Measurements from ENCODE around the gene SIL1. TPM values are rescaled to one million over a fixed set of nuclear protein-coding genes. Genes with fewer than 3 reads are reported as not detected.

SIL1 gene
- total RNA-seq, 2 donors from 2014 or later, result 69.9 to 75.6 TPM

GRCh38 chr5:138901716-138902115 lies 296.5 kb downstream of the SIL1 start:
- WGBS, result 97% methylated on average over 2 of the region's 2 CpGs
- TF ChIP-seq POLR2A (IDR thresholded peaks at IDR 0.05) (no peak), CTCF (IDR thresholded peaks at IDR 0.05) (no peak), POLR2AphosphoS5 (IDR thresholded peaks at IDR 0.05) (no peak)
- Histone ChIP-seq H3K4me3 (no peak overlapping the region), H3K4me1 (replicated peaks) (no peaks in the 10 kb centered on the region), H3K9me3 (no peaks in the 10 kb centered on the region), H3K27me3 (replicated peaks; ENCODE audit: insufficient read depth) (no peaks in the 10 kb centered on the region), H3K27ac (no peak overlapping the region), H3K36me3 (no peaks in the 10 kb centered on the region)
- no peak for DNase-seq (ENCODE audit: low spot score)
- intact Hi-C loops (cut with DNase I), result no loop called here

GRCh38 chr5:138900281-138900965 lies 297.7 kb downstream of the SIL1 start:
- no peaks in the 10 kb centered on the region for H3K36me3 ChIP-seq
- H3K27ac ChIP-seq, result no peak overlapping the region
- no peak overlapping the region for H3K4me3 ChIP-seq
- intact Hi-C loops (cut with DNase I), result no loop called here
- no peaks in the 10 kb centered on the region for H3K4me1 ChIP-seq (replicated peaks)
- H3K27me3 ChIP-seq (replicated peaks; ENCODE audit: insufficient read depth), result no peaks in the 10 kb centered on the region
- WGBS, result 61% methylated on average over 6 of the region's 6 CpGs
- TF ChIP-seq POLR2A (IDR thresholded peaks at IDR 0.05) (no peak), POLR2AphosphoS5 (IDR thresholded peaks at IDR 0.05) (no peak), CTCF (IDR thresholded peaks at IDR 0.05) (no peak)
- no peak for DNase-seq (ENCODE audit: low spot score)
- H3K9me3 ChIP-seq, result no peaks in the 10 kb centered on the region

GRCh38 chr5:138898742-138899141 lies 299.4 kb downstream of the SIL1 start:
- 97% methylated on average over 2 of the region's 2 CpGs for WGBS

GRCh38 chr5:138898299-138898698 lies 299.9 kb downstream of the SIL1 start:
- H3K4me1 ChIP-seq (replicated peaks), result no peaks in the 10 kb centered on the region
- no peak overlapping the region for H3K27ac ChIP-seq
- TF ChIP-seq POLR2A (IDR thresholded peaks at IDR 0.05) (no peak), CTCF (IDR thresholded peaks at IDR 0.05) (no peak)
- 98% methylated on average over 1 of the region's 1 CpG for WGBS
- H3K27me3 ChIP-seq (replicated peaks; ENCODE audit: insufficient read depth), result no peaks in the 10 kb centered on the region
- intact Hi-C loops (cut with DNase I), result no loop called here
- H3K4me3 ChIP-seq, result no peak overlapping the region
- no peak for DNase-seq (ENCODE audit: low spot score)
- no peaks in the 10 kb centered on the region for H3K36me3 ChIP-seq
- no peaks in the 10 kb centered on the region for H3K9me3 ChIP-seq

More at GRCh38 chr5:138898742-138899141, 299.4 kb downstream of the SIL1 start:
- no peaks in the 10 kb centered on the region for H3K4me1 ChIP-seq (replicated peaks)
- H3K27me3 ChIP-seq (replicated peaks; ENCODE audit: insufficient read depth), result no peaks in the 10 kb centered on the region
- TF ChIP-seq POLR2A (IDR thresholded peaks at IDR 0.05), result no peak
- TF ChIP-seq CTCF (IDR thresholded peaks at IDR 0.05), result no peak
- no peak for TF ChIP-seq POLR2AphosphoS5 (IDR thresholded peaks at IDR 0.05)
- no peak for DNase-seq (ENCODE audit: low spot score)
- H3K9me3 ChIP-seq, result no peaks in the 10 kb centered on the region
- no peak overlapping the region for H3K4me3 ChIP-seq
- intact Hi-C loops (cut with DNase I), result no loop called here
- no peak overlapping the region for H3K27ac ChIP-seq
- H3K36me3 ChIP-seq, result no peaks in the 10 kb centered on the region

Small RNA genes lying within 50 kb of the gene (small RNA-seq; reads per million reads assigned to genes)
- 0 reads per million in 2 donors for gene RNU6-572P

Other genes with a start within 250 kb of the SIL1 start
- 100 to 1,000 TPM; 192 to 207 TPM for gene MATR3, start 95.4 kb upstream of the SIL1 start, total RNA-seq
- 100 to 1,000 TPM; 105 to 119 TPM for gene PAIP2, start 143.5 kb upstream of the SIL1 start, total RNA-seq
- 10 to 100 TPM; 11.5 to 26.3 TPM for gene SLC23A1, start 184.9 kb upstream of the SIL1 start, total RNA-seq
- gene MZB1, start 191.5 kb upstream of the SIL1 start, total RNA-seq, result 1 to 10 TPM; 2.7 to 4.3 TPM
- gene PROB1, start 196.7 kb upstream of the SIL1 start, total RNA-seq, result 1 to 10 TPM; 2.4 TPM
- gene SPATA24, start 205.7 kb upstream of the SIL1 start, total RNA-seq, result 10 to 100 TPM in 1 of 2 donors, 1 to 10 TPM in 1; 4.4 to 27.3 TPM
- gene DNAJC18, start 241.2 kb upstream of the SIL1 start, total RNA-seq, result 10 to 100 TPM in 1 of 2 donors, 1 to 10 TPM in 1; 7.3 to 11.5 TPM